HepG2 (cell line): ENCODE data around the gene ST8SIA1. TPM values are rescaled to one million over a fixed set of nuclear protein-coding genes. Genes with fewer than 3 reads are reported as not detected.

Experiments used
- CBX2 ChIP-seq, 2 experiments: fragments of 200-600 bp in 1 of 2; sonication (generic); formaldehyde crosslinking in 1 of 2; IDR thresholded peaks; 2 replicates each; pipeline versions ENCODE4 v1.7.0 to v1.8.1; 2018 to 2022; ENCODE audit warnings: low read depth in 2 of 2, low read length in 1 of 2, mild to moderate bottlenecking in 1 of 2, missing genetic modification reagents in 1 of 2
- HNF1A ChIP-seq, 2 experiments: sonication (generic) in 1 of 2; formaldehyde crosslinking in 1 of 2; IDR thresholded peaks; 2 replicates each; pipeline versions ENCODE4 v1.4.0 to v1.6.1; 2016 to 2020; ENCODE audit warnings: borderline replicate concordance in 1 of 2, low read depth in 1 of 2, mild to moderate bottlenecking in 1 of 2, missing genetic modification reagents in 1 of 2
- HOXD1 ChIP-seq: sonication (generic); formaldehyde crosslinking; IDR thresholded peaks from 2 replicates; pipeline ENCODE4 v1.5.0; 2020; ENCODE audit warnings: missing genetic modification reagents
- KDM5B ChIP-seq: sonication (generic); formaldehyde crosslinking; IDR thresholded peaks from 2 replicates; pipeline ENCODE4 v1.4.0; 2020; ENCODE audit warnings: missing genetic modification reagents, mild to moderate bottlenecking, borderline replicate concordance
- NR2C2 ChIP-seq: sonication (generic); formaldehyde crosslinking; IDR thresholded peaks from 2 replicates; pipeline ENCODE4 v1.4.0; 2020; ENCODE audit warnings: missing genetic modification reagents, mild to moderate bottlenecking, moderate library complexity, borderline replicate concordance
- ZBTB34 ChIP-seq: sonication (generic); formaldehyde crosslinking; IDR thresholded peaks from 2 replicates; pipeline ENCODE4 v1.8.0; 2022; ENCODE audit warnings: mild to moderate bottlenecking, missing genetic modification reagents
- ZNF776 ChIP-seq: sonication (generic); formaldehyde crosslinking; IDR thresholded peaks from 2 replicates; pipeline ENCODE4 v1.4.0; 2020; ENCODE audit warnings: mild to moderate bottlenecking, missing genetic modification reagents
- ZNF878 ChIP-seq: sonication (generic); formaldehyde crosslinking; IDR thresholded peaks from 2 replicates; pipeline ENCODE4 v1.8.1; 2023; ENCODE audit warnings: mild to moderate bottlenecking, missing genetic modification reagents, moderate library complexity
- polyA plus RNA-seq, 8 experiments: library from polyadenylated mRNA; depleted of rRNA in 3 of 8; stranded (reverse) in 7 of 8; unstranded in 1 of 8; fragments of >200 nt; fragmentation: Illumina TruSeq in 4 of 8; extraction: Trizol in 4 of 8; gene quantifications; 2 replicates each; pipeline versions ENCODE4 v1.2.1 to v1.2.3, GENCODE V29; 2011 to 2016; ENCODE audit warnings: low read depth in 4 of 8, missing spikeins in 1 of 8, mixed read lengths in 1 of 8; ENCODE audit not compliant: insufficient read depth in 1 of 8
- total RNA-seq, 5 experiments: library from RNA; depleted of rRNA; stranded (reverse); fragments of >200 nt; fragmentation: Illumina TruSeq; extraction: Trizol; gene quantifications; 2 replicates each; pipeline ENCODE4 v1.2.3, GENCODE V29; 2016; ENCODE audit warnings: low read depth in 1 of 5
- TF ChIP-seq, protein P1 (sequence below): sonication (generic); formaldehyde crosslinking; IDR thresholded peaks from 2 replicates; pipeline ENCODE4 v1.4.0; 2020; ENCODE audit warnings: missing genetic modification reagents

The ST8SIA1 gene
- total and polyA plus RNA-seq, 2 of the 13 experiments (the other 11 are each of a cell fraction or from before 2014, with no cell fraction given), result not detected

DNA sequence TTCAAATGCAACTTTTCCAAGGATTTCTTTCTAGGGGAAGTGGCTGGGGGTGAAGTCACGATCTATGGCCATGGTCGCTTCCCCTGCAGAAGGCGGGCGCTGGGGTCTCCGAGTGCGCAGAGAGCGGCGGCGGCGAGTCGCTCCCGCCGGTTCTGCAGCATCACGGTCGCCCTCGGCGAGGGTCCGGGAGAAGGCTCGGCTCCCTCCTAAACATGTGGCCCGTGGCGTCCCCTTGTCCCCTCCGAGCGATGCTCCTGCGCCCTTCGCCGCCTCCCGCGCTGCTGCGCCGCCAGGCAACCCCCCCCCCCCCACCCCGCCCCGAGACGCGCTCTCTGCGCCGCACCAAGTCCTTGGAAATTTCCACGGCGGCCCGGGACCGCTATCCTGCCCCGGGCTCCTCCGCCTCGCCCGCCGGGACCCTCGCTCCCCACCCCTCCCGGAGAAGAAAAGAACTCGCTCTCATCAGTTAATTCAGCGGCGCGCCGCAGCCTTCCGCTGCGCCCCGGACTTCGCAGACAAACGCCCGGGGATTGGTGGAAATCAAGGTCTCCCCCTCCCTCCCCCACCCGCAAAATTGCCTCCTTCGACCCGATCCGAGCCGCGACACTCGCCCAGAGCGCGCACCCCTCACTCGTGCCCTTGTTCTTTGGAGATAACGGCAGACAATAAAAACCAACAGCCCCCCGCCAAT lies at the start of gene ST8SIA1 (continued):
- TF ChIP-seq, protein P1, sequence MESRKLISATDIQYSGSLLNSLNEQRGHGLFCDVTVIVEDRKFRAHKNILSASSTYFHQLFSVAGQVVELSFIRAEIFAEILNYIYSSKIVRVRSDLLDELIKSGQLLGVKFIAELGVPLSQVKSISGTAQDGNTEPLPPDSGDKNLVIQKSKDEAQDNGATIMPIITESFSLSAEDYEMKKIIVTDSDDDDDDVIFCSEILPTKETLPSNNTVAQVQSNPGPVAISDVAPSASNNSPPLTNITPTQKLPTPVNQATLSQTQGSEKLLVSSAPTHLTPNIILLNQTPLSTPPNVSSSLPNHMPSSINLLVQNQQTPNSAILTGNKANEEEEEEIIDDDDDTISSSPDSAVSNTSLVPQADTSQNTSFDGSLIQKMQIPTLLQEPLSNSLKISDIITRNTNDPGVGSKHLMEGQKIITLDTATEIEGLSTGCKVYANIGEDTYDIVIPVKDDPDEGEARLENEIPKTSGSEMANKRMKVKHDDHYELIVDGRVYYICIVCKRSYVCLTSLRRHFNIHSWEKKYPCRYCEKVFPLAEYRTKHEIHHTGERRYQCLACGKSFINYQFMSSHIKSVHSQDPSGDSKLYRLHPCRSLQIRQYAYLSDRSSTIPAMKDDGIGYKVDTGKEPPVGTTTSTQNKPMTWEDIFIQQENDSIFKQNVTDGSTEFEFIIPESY (CRISPR knock-in tag), result no peak
- TF ChIP-seq KDM5B (CRISPR knock-in tag) (no peak), ZNF776 (CRISPR knock-in tag) (no peak), NR2C2 (CRISPR knock-in tag) (no peak), HOXD1 (no peak), ZNF878 (CRISPR knock-in tag) (no peak), HNF1A (IDR thresholded peaks at IDR 0.05; ENCODE audit: low read depth) (no peak), HNF1A (CRISPR knock-in tag; IDR thresholded peaks at IDR 0.05; ENCODE audit: borderline replicate concordance) (no peak), ZBTB34 (CRISPR knock-in tag) (no peak), CBX2 (IDR thresholded peaks at IDR 0.05; ENCODE audit: low read depth, low read length) (no peak), CBX2 (CRISPR knock-in tag; IDR thresholded peaks at IDR 0.05; ENCODE audit: low read depth) (no peak)
